ENCODE results near the gene MYH6.

GRCh38 chr14:23409966-23410635 is 2.0 kb upstream of the MYH6 start:
- TF ChIP-seq CTCF (IDR thresholded peaks at IDR 0.05; ENCODE audit: insufficient read depth, low read depth, low read length): no peak
- TF ChIP-seq EZH2 (IDR thresholded peaks at IDR 0.05; ENCODE audit: insufficient read depth, low read length): no peak
